ENCODE measurements around the gene EBF4.

EBF4 gene

DNA sequence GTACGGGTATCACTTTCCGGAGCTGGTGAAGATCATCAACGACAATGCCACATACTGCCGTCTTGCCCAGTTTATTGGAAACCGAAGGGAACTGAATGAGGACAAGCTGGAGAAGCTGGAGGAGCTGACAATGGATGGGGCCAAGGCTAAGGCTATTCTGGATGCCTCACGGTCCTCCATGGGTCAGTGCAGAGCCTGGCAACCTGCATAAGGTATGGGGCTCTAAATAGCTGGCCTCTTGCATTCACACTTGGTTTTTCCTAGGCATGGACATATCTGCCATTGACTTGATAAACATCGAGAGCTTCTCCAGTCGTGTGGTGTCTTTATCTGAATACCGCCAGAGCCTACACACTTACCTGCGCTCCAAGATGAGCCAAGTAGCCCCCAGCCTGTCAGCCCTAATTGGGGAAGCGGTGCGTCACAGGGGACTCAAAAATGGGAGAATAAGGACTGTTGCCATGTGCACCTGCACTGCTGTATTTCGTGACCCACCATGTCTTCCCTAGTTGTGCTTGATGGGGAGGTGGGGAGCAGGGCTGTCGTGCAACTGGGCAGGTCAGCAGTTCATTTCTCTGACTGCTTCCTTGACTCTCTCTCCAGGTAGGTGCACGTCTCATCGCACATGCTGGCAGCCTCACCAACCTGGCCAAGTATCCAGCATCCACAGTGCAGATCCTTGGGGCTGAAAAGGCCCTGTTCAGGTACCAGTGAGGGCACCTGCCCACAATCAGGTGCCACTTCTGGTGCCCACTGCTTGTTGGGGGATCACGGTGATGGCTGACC is 37.1 kb upstream of the EBF4 start:
- no peak overlapping the region for H3K9ac ChIP-seq (ENCODE audit: low read depth in 1 of 2, low read length in 2 of 2)
- H3K27me3 ChIP-seq (ENCODE audit: control insufficient read depth in 2 of 2, insufficient read depth in 2 of 2, low read length in 2 of 2), result no peaks in the 10 kb centered on the region
- peaks cover 58 to 66% of the 10 kb centered on the region in 2 donors for H3K36me3 ChIP-seq (ENCODE audit: control insufficient read depth in 2 of 2, insufficient read depth in 2 of 2, low read length in 2 of 2)
- peaks cover 12 to 17% of the 10 kb centered on the region in 2 donors for H3K4me1 ChIP-seq (ENCODE audit: control insufficient read depth in 2 of 2, insufficient read depth in 2 of 2, low read length in 2 of 2)
- H3K4me3 ChIP-seq (ENCODE audit: low read length in 2 of 2), result no peak overlapping the region
- H3K9me3 ChIP-seq (ENCODE audit: control insufficient read depth in 2 of 2, low read length in 2 of 2), result no peaks in the 10 kb centered on the region
- H3K27ac ChIP-seq (ENCODE audit: low read depth in 2 of 2, low read length in 2 of 2), result no peak overlapping the region

GRCh38 chr20:2656471-2657117 is 36.0 kb upstream of the EBF4 start:
- H3K4me1 ChIP-seq (ENCODE audit: control insufficient read depth in 2 of 2, insufficient read depth in 2 of 2, low read length in 2 of 2), result peaks cover 10 to 12% of the 10 kb centered on the region in 2 donors
- H3K4me3 ChIP-seq (ENCODE audit: low read length in 2 of 2), result no peak overlapping the region
- no peak overlapping the region for H3K27ac ChIP-seq (ENCODE audit: low read depth in 2 of 2, low read length in 2 of 2)
- H3K27me3 ChIP-seq (ENCODE audit: control insufficient read depth in 2 of 2, insufficient read depth in 2 of 2, low read length in 2 of 2), result no peaks in the 10 kb centered on the region
- H3K36me3 ChIP-seq (ENCODE audit: control insufficient read depth in 2 of 2, insufficient read depth in 2 of 2, low read length in 2 of 2), result peaks cover 65 to 72% of the 10 kb centered on the region in 2 donors
- H3K9me3 ChIP-seq (ENCODE audit: control insufficient read depth in 2 of 2, low read length in 2 of 2), result no peaks in the 10 kb centered on the region
- no peak overlapping the region for H3K9ac ChIP-seq (ENCODE audit: low read depth in 1 of 2, low read length in 2 of 2)

GRCh38 chr20:2657241-2657640 is 35.3 kb upstream of the EBF4 start:
- Histone ChIP-seq H3K9ac (ENCODE audit: low read depth in 1 of 2, low read length in 2 of 2) (no peak overlapping the region), H3K27me3 (ENCODE audit: control insufficient read depth in 2 of 2, insufficient read depth in 2 of 2, low read length in 2 of 2) (no peaks in the 10 kb centered on the region), H3K9me3 (ENCODE audit: control insufficient read depth in 2 of 2, low read length in 2 of 2) (no peaks in the 10 kb centered on the region), H3K27ac (ENCODE audit: low read depth in 2 of 2, low read length in 2 of 2) (no peak overlapping the region), H3K4me1 (ENCODE audit: control insufficient read depth in 2 of 2, insufficient read depth in 2 of 2, low read length in 2 of 2) (peaks cover 10 to 12% of the 10 kb centered on the region in 2 donors), H3K36me3 (ENCODE audit: control insufficient read depth in 2 of 2, insufficient read depth in 2 of 2, low read length in 2 of 2) (peaks cover 72 to 78% of the 10 kb centered on the region in 2 donors), H3K4me3 (ENCODE audit: low read length in 2 of 2) (no peak overlapping the region)

GRCh38 chr20:2657674-2658073 is 34.9 kb upstream of the EBF4 start:
- Histone ChIP-seq H3K4me3 (ENCODE audit: low read length in 2 of 2) (no peak overlapping the region), H3K9me3 (ENCODE audit: control insufficient read depth in 2 of 2, low read length in 2 of 2) (no peaks in the 10 kb centered on the region), H3K9ac (ENCODE audit: low read depth in 1 of 2, low read length in 2 of 2) (no peak overlapping the region), H3K4me1 (ENCODE audit: control insufficient read depth in 2 of 2, insufficient read depth in 2 of 2, low read length in 2 of 2) (peaks cover 10 to 12% of the 10 kb centered on the region in 2 donors), H3K36me3 (ENCODE audit: control insufficient read depth in 2 of 2, insufficient read depth in 2 of 2, low read length in 2 of 2) (peaks cover 73 to 80% of the 10 kb centered on the region in 2 donors), H3K27ac (ENCODE audit: low read depth in 2 of 2, low read length in 2 of 2) (no peak overlapping the region), H3K27me3 (ENCODE audit: control insufficient read depth in 2 of 2, insufficient read depth in 2 of 2, low read length in 2 of 2) (no peaks in the 10 kb centered on the region)

- Histone ChIP-seq H3K9me3 (ENCODE audit: control insufficient read depth in 2 of 2, low read length in 2 of 2) (no peaks in the 10 kb centered on the region), H3K27ac (ENCODE audit: low read depth in 2 of 2, low read length in 2 of 2) (no peak overlapping the region), H3K9ac (ENCODE audit: low read depth in 1 of 2, low read length in 2 of 2) (no peak overlapping the region), H3K4me1 (ENCODE audit: control insufficient read depth in 2 of 2, insufficient read depth in 2 of 2, low read length in 2 of 2) (peaks cover 12 to 13% of the 10 kb centered on the region in 2 donors), H3K27me3 (ENCODE audit: control insufficient read depth in 2 of 2, insufficient read depth in 2 of 2, low read length in 2 of 2) (no peaks in the 10 kb centered on the region), H3K36me3 (ENCODE audit: control insufficient read depth in 2 of 2, insufficient read depth in 2 of 2, low read length in 2 of 2) (peaks cover 73 to 80% of the 10 kb centered on the region in 2 donors), H3K4me3 (ENCODE audit: low read length in 2 of 2) (no peak overlapping the region)
Measured at GRCh38 chr20:2658414-2659354, 33.9 kb upstream of the EBF4 start.

GRCh38 chr20:2659547-2659946 is 33.0 kb upstream of the EBF4 start:
- Histone ChIP-seq H3K9me3 (ENCODE audit: control insufficient read depth in 2 of 2, low read length in 2 of 2) (no peaks in the 10 kb centered on the region), H3K4me3 (ENCODE audit: low read length in 2 of 2) (no peak overlapping the region), H3K27ac (ENCODE audit: low read depth in 2 of 2, low read length in 2 of 2) (no peak overlapping the region), H3K36me3 (ENCODE audit: control insufficient read depth in 2 of 2, insufficient read depth in 2 of 2, low read length in 2 of 2) (peaks cover 72 to 73% of the 10 kb centered on the region in 2 donors), H3K9ac (ENCODE audit: low read depth in 1 of 2, low read length in 2 of 2) (no peak overlapping the region), H3K4me1 (ENCODE audit: control insufficient read depth in 2 of 2, insufficient read depth in 2 of 2, low read length in 2 of 2) (peaks cover 9 to 11% of the 10 kb centered on the region in 2 donors), H3K27me3 (ENCODE audit: control insufficient read depth in 2 of 2, insufficient read depth in 2 of 2, low read length in 2 of 2) (no peaks in the 10 kb centered on the region)

GRCh38 chr20:2663364-2663886 is 29.2 kb upstream of the EBF4 start:
- Histone ChIP-seq H3K27ac (ENCODE audit: low read depth in 2 of 2, low read length in 2 of 2) (peak overlapping the region; percentile 89 to 91), H3K27me3 (ENCODE audit: control insufficient read depth in 2 of 2, insufficient read depth in 2 of 2, low read length in 2 of 2) (no peaks in the 10 kb centered on the region), H3K4me3 (ENCODE audit: low read length in 2 of 2) (peak overlapping the region; percentile 88 to 89), H3K36me3 (ENCODE audit: control insufficient read depth in 2 of 2, insufficient read depth in 2 of 2, low read length in 2 of 2) (peaks cover 34 to 36% of the 10 kb centered on the region in 2 donors), H3K4me1 (ENCODE audit: control insufficient read depth in 2 of 2, insufficient read depth in 2 of 2, low read length in 2 of 2) (peaks cover 11 to 13% of the 10 kb centered on the region in 2 donors), H3K9ac (ENCODE audit: low read depth in 1 of 2, low read length in 2 of 2) (peak overlapping the region; percentile 80 to 82), H3K9me3 (ENCODE audit: control insufficient read depth in 2 of 2, low read length in 2 of 2) (no peaks in the 10 kb centered on the region)

- Histone ChIP-seq H3K27ac (ENCODE audit: low read depth in 2 of 2, low read length in 2 of 2) (peak within 1 kb of the TSS; percentile 89 to 91), H3K9me3 (ENCODE audit: control insufficient read depth in 2 of 2, low read length in 2 of 2) (no peaks in the 10 kb centered on the region), H3K4me1 (ENCODE audit: control insufficient read depth in 2 of 2, insufficient read depth in 2 of 2, low read length in 2 of 2) (peaks cover 11 to 13% of the 10 kb centered on the region in 2 donors), H3K27me3 (ENCODE audit: control insufficient read depth in 2 of 2, insufficient read depth in 2 of 2, low read length in 2 of 2) (no peaks in the 10 kb centered on the region), H3K9ac (ENCODE audit: low read depth in 1 of 2, low read length in 2 of 2) (peak within 1 kb of the TSS; percentile 80 to 82), H3K4me3 (ENCODE audit: low read length in 2 of 2) (peak within 1 kb of the TSS; percentile 88 to 89), H3K36me3 (ENCODE audit: control insufficient read depth in 2 of 2, insufficient read depth in 2 of 2, low read length in 2 of 2) (peaks cover 28 to 29% of the 10 kb centered on the region in 2 donors)
Measured at GRCh38 chr20:2663887-2664719, 28.5 kb upstream of the EBF4 start, which contains the start of gene IDH3B. Gene IDH3B (minus strand): TSS chr20:2664216. CDS start chr20:2664188, 28 bp downstream.

GRCh38 chr20:2671977-2672376 is 20.6 kb upstream of the EBF4 start:
- no peak overlapping the region for H3K27ac ChIP-seq (ENCODE audit: low read depth in 2 of 2, low read length in 2 of 2)
- H3K4me1 ChIP-seq (ENCODE audit: control insufficient read depth in 2 of 2, insufficient read depth in 2 of 2, low read length in 2 of 2), result no peaks in the 10 kb centered on the region
- H3K4me3 ChIP-seq (ENCODE audit: low read length in 2 of 2), result no peak overlapping the region
- no peaks in the 10 kb centered on the region for H3K9me3 ChIP-seq (ENCODE audit: control insufficient read depth in 2 of 2, low read length in 2 of 2)
- no peaks in the 10 kb centered on the region for H3K36me3 ChIP-seq (ENCODE audit: control insufficient read depth in 2 of 2, insufficient read depth in 2 of 2, low read length in 2 of 2)
- H3K9ac ChIP-seq (ENCODE audit: low read depth in 1 of 2, low read length in 2 of 2), result no peak overlapping the region
- H3K27me3 ChIP-seq (ENCODE audit: control insufficient read depth in 2 of 2, insufficient read depth in 2 of 2, low read length in 2 of 2), result no peaks in the 10 kb centered on the region
